SU-DHL-6 (cell line): Measurements from ENCODE around the gene GTPBP10.

Source experiments
- H2AFZ ChIP-seq: fragments of 200-600 bp; sonication (generic); 2 replicates; pipeline ENCODE4 v1.6.1; 2014; ENCODE audit warnings: low read depth, mild to moderate bottlenecking, moderate library complexity, mixed read lengths, antibody characterized with exemption, low read length; ENCODE audit not compliant: severe bottlenecking
- H3F3A ChIP-seq: fragments of 200-600 bp; shearing (Covaris generic); 2 replicates; pipeline ENCODE4 v1.6.0; 2016; ENCODE audit warnings: antibody characterized with exemption, mild to moderate bottlenecking; ENCODE audit not compliant: insufficient read depth
- H3K27ac ChIP-seq: fragments of 200-600 bp; sonication (generic); 2 replicates; pipeline ENCODE4 v1.5.1; 2016; ENCODE audit warnings: low read depth, mild to moderate bottlenecking, low read length, moderate library complexity, mixed read lengths
- H3K27me3 ChIP-seq: fragments of 200-600 bp; sonication (generic), shearing (Covaris generic); 2 replicates; pipeline ENCODE4 v1.6.0; 2014; ENCODE audit warnings: mild to moderate bottlenecking, low read length
- H3K36me3 ChIP-seq: fragments of 200-600 bp; sonication (generic); 2 replicates; pipeline ENCODE4 v1.6.1; 2014; ENCODE audit warnings: mild to moderate bottlenecking, low read length, mixed read lengths
- H3K4me2 ChIP-seq: fragments of 300-600, 200-600 bp; shearing (Covaris generic), sonication (generic); 2 replicates; pipeline ENCODE4 v1.6.0; 2014; ENCODE audit warnings: low read length, low read depth, mild to moderate bottlenecking; ENCODE audit not compliant: poor library complexity, severe bottlenecking
- H3K4me3 ChIP-seq: fragments of 200-600 bp; sonication (generic); 2 replicates; pipeline ENCODE4 v1.5.1; 2014; ENCODE audit warnings: antibody characterized with exemption, low read length, mild to moderate bottlenecking, mixed read lengths; ENCODE audit not compliant: insufficient read depth, poor library complexity, severe bottlenecking
- H3K79me2 ChIP-seq: fragments of 200-600 bp; sonication (generic); 2 replicates; pipeline ENCODE4 v1.6.1; 2014; ENCODE audit warnings: mild to moderate bottlenecking, low read length, moderate library complexity; ENCODE audit not compliant: insufficient read depth
- H3K9ac ChIP-seq: fragments of 200-600 bp; sonication (generic); 2 replicates; pipeline ENCODE4 v1.7.0; 2014; ENCODE audit warnings: mild to moderate bottlenecking, low read length
- H3K9me2 ChIP-seq: fragments of 200-600 bp; sonication (generic); replicated peaks from 2 replicates; pipeline ENCODE4 v1.6.1; 2014; ENCODE audit warnings: low read length; ENCODE audit not compliant: insufficient read depth
- H3K9me3 ChIP-seq: fragments of 200-600 bp; sonication (generic); 2 replicates; pipeline ENCODE4 v1.6.1; 2014; ENCODE audit warnings: low read length, mixed read lengths; ENCODE audit not compliant: insufficient read depth
- H4K20me1 ChIP-seq: fragments of 200-600 bp; sonication (generic); 2 replicates; pipeline ENCODE4 v1.6.1; 2014; ENCODE audit warnings: low read depth, mild to moderate bottlenecking, antibody characterized with exemption, low read length, moderate library complexity, mixed read lengths
- EZH2phosphoT487 ChIP-seq: fragments of 200-600 bp; sonication (generic), shearing (Covaris generic); conservative IDR thresholded peaks from 2 replicates; pipeline ENCODE4 v1.6.1; 2018; ENCODE audit warnings: mild to moderate bottlenecking, antibody characterized with exemption, low read length, moderate library complexity, mixed read lengths
- TF ChIP-seq, protein P1 (sequence below): fragments of 200-600 bp; sonication (generic); IDR thresholded peaks from one replicate; pipeline ENCODE4 v1.5.1; 2017; ENCODE audit warnings: antibody characterized with exemption, mild to moderate bottlenecking, low read length, moderate library complexity; ENCODE audit not compliant: insufficient read depth, poor library complexity, severe bottlenecking

The GTPBP10 gene

GRCh38 chr7:90387470-90388240 lies 41.1 kb downstream of the GTPBP10 start:
- Histone ChIP-seq H3K9me2 (no peaks in the 10 kb centered on the region), H3K36me3 (peaks cover 55% of the 10 kb centered on the region), H3K27me3 (no peaks in the 10 kb centered on the region), H3K4me3 (no peak overlapping the region), H3K4me2 (no peak overlapping the region), H3K27ac (no peak overlapping the region), H2AFZ (no peak overlapping the region), H4K20me1 (no peaks in the 10 kb centered on the region), H3F3A (peaks cover 5% of the 10 kb centered on the region; the same call in 1 of the 2 replicates), H3K9ac (no peak overlapping the region), H3K9me3 (no peaks in the 10 kb centered on the region; the same call in 1 of the 2 replicates), H3K79me2 (no peaks in the 10 kb centered on the region)
- no peak for TF ChIP-seq EZH2phosphoT487
- TF ChIP-seq, protein P1, sequence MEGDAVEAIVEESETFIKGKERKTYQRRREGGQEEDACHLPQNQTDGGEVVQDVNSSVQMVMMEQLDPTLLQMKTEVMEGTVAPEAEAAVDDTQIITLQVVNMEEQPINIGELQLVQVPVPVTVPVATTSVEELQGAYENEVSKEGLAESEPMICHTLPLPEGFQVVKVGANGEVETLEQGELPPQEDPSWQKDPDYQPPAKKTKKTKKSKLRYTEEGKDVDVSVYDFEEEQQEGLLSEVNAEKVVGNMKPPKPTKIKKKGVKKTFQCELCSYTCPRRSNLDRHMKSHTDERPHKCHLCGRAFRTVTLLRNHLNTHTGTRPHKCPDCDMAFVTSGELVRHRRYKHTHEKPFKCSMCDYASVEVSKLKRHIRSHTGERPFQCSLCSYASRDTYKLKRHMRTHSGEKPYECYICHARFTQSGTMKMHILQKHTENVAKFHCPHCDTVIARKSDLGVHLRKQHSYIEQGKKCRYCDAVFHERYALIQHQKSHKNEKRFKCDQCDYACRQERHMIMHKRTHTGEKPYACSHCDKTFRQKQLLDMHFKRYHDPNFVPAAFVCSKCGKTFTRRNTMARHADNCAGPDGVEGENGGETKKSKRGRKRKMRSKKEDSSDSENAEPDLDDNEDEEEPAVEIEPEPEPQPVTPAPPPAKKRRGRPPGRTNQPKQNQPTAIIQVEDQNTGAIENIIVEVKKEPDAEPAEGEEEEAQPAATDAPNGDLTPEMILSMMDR = no peak

GRCh38 chr7:90390926-90391325 lies 44.4 kb downstream of the GTPBP10 start:
- Histone ChIP-seq H3K4me2 (no peak overlapping the region), H3F3A (no peaks in the 10 kb centered on the region; the same call in 1 of the 2 replicates), H3K9me2 (no peaks in the 10 kb centered on the region), H4K20me1 (no peaks in the 10 kb centered on the region), H3K9me3 (no peaks in the 10 kb centered on the region; the same call in 1 of the 2 replicates), H2AFZ (no peak overlapping the region), H3K79me2 (no peaks in the 10 kb centered on the region), H3K27me3 (no peaks in the 10 kb centered on the region), H3K9ac (no peak overlapping the region), H3K36me3 (peaks cover 23% of the 10 kb centered on the region), H3K4me3 (no peak overlapping the region), H3K27ac (no peak overlapping the region)
- TF ChIP-seq, protein P1 = no peak
- TF ChIP-seq EZH2phosphoT487 = no peak

DNA sequence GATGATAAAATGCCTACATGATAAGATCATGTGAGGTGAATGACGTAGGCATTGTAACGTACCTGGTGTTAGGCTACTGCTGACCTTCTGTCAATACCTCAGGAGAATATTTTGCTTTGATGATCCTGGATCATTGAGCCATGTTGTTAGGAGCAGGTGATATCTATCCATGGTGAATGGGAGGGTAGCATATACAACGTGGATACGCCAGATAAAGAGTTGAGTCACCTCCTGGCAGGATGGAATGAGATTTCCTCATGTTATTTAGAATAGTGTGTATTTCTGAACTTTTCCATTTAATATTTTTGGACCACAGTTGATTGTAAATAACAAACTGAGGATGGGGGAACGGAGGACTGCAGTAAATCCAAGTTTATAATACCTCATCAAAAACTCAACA lies 45.0 kb downstream of the GTPBP10 start:
- Histone ChIP-seq H3K4me2 (no peak overlapping the region), H3K27me3 (no peaks in the 10 kb centered on the region), H3F3A (no peaks in the 10 kb centered on the region; the same call in 1 of the 2 replicates), H3K4me3 (no peak overlapping the region), H3K36me3 (peaks cover 19% of the 10 kb centered on the region), H2AFZ (no peak overlapping the region), H3K9me3 (no peaks in the 10 kb centered on the region; the same call in 1 of the 2 replicates), H3K79me2 (no peaks in the 10 kb centered on the region), H3K27ac (no peak overlapping the region), H3K9me2 (no peaks in the 10 kb centered on the region), H4K20me1 (no peaks in the 10 kb centered on the region), H3K9ac (no peak overlapping the region)
- no peak for TF ChIP-seq EZH2phosphoT487
- TF ChIP-seq, protein P1 = no peak
